K562 (cell line): ENCODE measurements around the gene SEMA4G. TPM values are rescaled to one million over a fixed set of nuclear protein-coding genes. Genes with fewer than 3 reads are reported as not detected.

Experiments
- ATAC-seq: fragments of 200-7000 bp; cut with Tn5 transposase; 3 replicates; pipeline ENCODE4 v1.9.1; 2020; ENCODE audit warnings: moderate library complexity
- BruUV-seq: library from RNA; stranded (reverse); fragments of 400-500 nt; replicated peaks from 2 replicates; lab custom pipeline; 2021; lab: Mats Ljungman, UMichigan
- CTCF ChIA-PET: fragments of 300-600 bp; formaldehyde crosslinking; extraction: SDS; loops from one replicate; lab custom pipeline; 2021; ENCODE audit warnings: low intra/inter-chr PET ratio; lab: Yijun Ruan, JAX
- POLR2A ChIA-PET: fragments of 300-600, 350-650 bp; sonication (Branson Sonifier 250); formaldehyde crosslinking; extraction: SDS; loops from one replicate; lab custom pipeline; 2021; ENCODE audit warnings: antibody characterized with exemption, inconsistent platforms; lab: Yijun Ruan, JAX
- DNase-seq, 4 experiments: peaks; one replicate each; pipeline versions ENCODE4 v3.0.0 to v3.0.0-alpha.2; 2011 to 2018; ENCODE audit warnings: low spot score in 3 of 4, mixed read lengths in 3 of 4; ENCODE audit errors: extremely low read depth in 1 of 4
- FAIRE-seq: peaks from 2 replicates; lab custom pipeline; 2011; peaks lifted over from hg19 to GRCh38; lab: Jason Lieb, UNC
- H2AFZ ChIP-seq: 2 replicates; pipeline ENCODE4 v1.6.0; 2011; ENCODE audit warnings: low read depth, low read length, control low read depth, inconsistent platforms
- H3K27ac ChIP-seq: fragments of 200-600 bp; 3 replicates; pipeline ENCODE4 v1.8.0; 2011; ENCODE audit warnings: low read depth, mild to moderate bottlenecking, control low read depth, inconsistent platforms, low read length, moderate library complexity, mixed read lengths; ENCODE audit errors: extremely low read depth
- H3K27me3 ChIP-seq, 2 experiments: fragments of 300-600 bp in 1 of 2; 2 replicates in 1 of 2; 3 replicates in 1 of 2; pipeline versions ENCODE4 v1.6.0 to v1.8.0; 2011; ENCODE audit warnings: inconsistent platforms in 2 of 2, low read length in 2 of 2, mild to moderate bottlenecking in 1 of 2, mixed read lengths in 1 of 2, moderate library complexity in 1 of 2; ENCODE audit not compliant: control insufficient read depth in 2 of 2, insufficient read depth in 2 of 2
- H3K36me3 ChIP-seq: fragments of 300-600 bp; 3 replicates; pipeline ENCODE4 v1.8.0; 2011; ENCODE audit warnings: mild to moderate bottlenecking, low read length, inconsistent platforms; ENCODE audit not compliant: control insufficient read depth, insufficient read depth
- H3K4me1 ChIP-seq, 2 experiments: fragments of 200-600 bp in 1 of 2; replicated peaks in 1 of 2; 2 replicates in 1 of 2; 3 replicates in 1 of 2; pipeline versions ENCODE4 v1.5.1 to v1.8.0; 2011; ENCODE audit warnings: inconsistent platforms in 2 of 2, low read length in 2 of 2, mild to moderate bottlenecking in 1 of 2, mixed read lengths in 1 of 2, moderate library complexity in 1 of 2; ENCODE audit not compliant: control insufficient read depth in 2 of 2, insufficient read depth in 2 of 2
- H3K4me2 ChIP-seq: 2 replicates; pipeline ENCODE4 v1.6.1; 2011; ENCODE audit warnings: low read length, control low read depth, inconsistent platforms, mixed read lengths; ENCODE audit not compliant: insufficient read depth
- H3K4me3 ChIP-seq: fragments of 200-600 bp; sonication (generic), shearing (Covaris generic); 2 replicates; pipeline ENCODE4 v1.5.1; 2016; ENCODE audit warnings: control low read depth, inconsistent platforms
- H3K79me2 ChIP-seq: fragments of 200-600 bp; 3 replicates; pipeline ENCODE4 v1.8.0; 2011; ENCODE audit warnings: low read length, inconsistent platforms; ENCODE audit not compliant: control insufficient read depth, insufficient read depth
- H3K9ac ChIP-seq, 2 experiments: 2 replicates each; pipeline versions ENCODE4 v1.6.0 to v1.6.1; 2011; ENCODE audit warnings: low read depth in 2 of 2, low read length in 2 of 2, control low read depth in 1 of 2, inconsistent platforms in 1 of 2, mild to moderate bottlenecking in 1 of 2, mixed read lengths in 1 of 2; ENCODE audit not compliant: insufficient read depth in 1 of 2
- H3K9me1 ChIP-seq: one replicate; pipeline ENCODE4 v1.6.0; 2011; ENCODE audit warnings: inconsistent platforms, mild to moderate bottlenecking, low read length, moderate library complexity; ENCODE audit not compliant: control insufficient read depth, insufficient read depth
- H3K9me3 ChIP-seq: replicated peaks from 2 replicates; pipeline ENCODE4 v1.5.1; 2011; ENCODE audit warnings: low read depth, low read length, inconsistent platforms; ENCODE audit not compliant: control insufficient read depth, insufficient read depth
- H4K20me1 ChIP-seq: replicated peaks from 2 replicates; pipeline ENCODE4 v1.6.1; 2011; ENCODE audit warnings: low read length, inconsistent platforms, mixed read lengths; ENCODE audit not compliant: control insufficient read depth, insufficient read depth
- ADNP ChIP-seq: fragments of 200-800 bp; sonication (Bioruptor generic); IDR thresholded peaks from 2 replicates; pipeline ENCODE4 v1.6.1; 2016; ENCODE audit warnings: missing genetic modification characterization, missing compliant biosample characterization
- NFIC ChIP-seq: fragments of 450-650 bp; IDR thresholded peaks from 2 replicates; pipeline ENCODE4 v1.6.1; 2017; ENCODE audit warnings: mild to moderate bottlenecking, inconsistent platforms
- RFX1 ChIP-seq: fragments of 450-650 bp; IDR thresholded peaks from 2 replicates; pipeline ENCODE4 v1.6.1; 2016; ENCODE audit warnings: mild to moderate bottlenecking, moderate library complexity
- ZFP36 ChIP-seq: fragments of 150-350 bp; IDR thresholded peaks from 2 replicates; pipeline ENCODE4 v1.6.1; 2018; ENCODE audit warnings: low read length, low read depth; ENCODE audit not compliant: partially characterized antibody
- WGBS: fragments of 100-300 bp; shearing (Covaris generic); methylation state at CpG from one replicate; pipeline ENCODE4 v1.1.6; 2016; ENCODE audit warnings: low coverage, mixed read lengths; ENCODE audit not compliant: insufficient coverage; ENCODE audit errors: missing lambda C conversion rate; 5-methylcytosine and 5-hydroxymethylcytosine counted together
- in situ Hi-C: fragments of 300-500 bp; cut with MboI; formaldehyde crosslinking; loops from 4 replicates; pipeline ENCODE4 v1.15.0; 2018; ENCODE audit warnings: inconsistent platforms, mixed read lengths
- intact Hi-C: fragments of 100-400 bp; cut with micrococcal nuclease; formaldehyde crosslinking; loops from 2 replicates; pipeline ENCODE4 v1.14.2; 2022
- polyA plus RNA-seq, 8 experiments: library from polyadenylated mRNA; depleted of rRNA in 4 of 8; stranded (reverse) in 5 of 8; unstranded in 3 of 8; fragments of >200 nt; fragmentation: Nextera tagmentation in 2 of 8; fragmentation: Illumina TruSeq in 1 of 8; extraction: Ambion mirVana in 2 of 8; extraction: Trizol in 1 of 8; gene quantifications; 2 replicates each; pipeline versions ENCODE4 v1.2.1 to v1.2.3, GENCODE V29; 2011 to 2014; ENCODE audit warnings: inconsistent platforms in 1 of 8, missing spikeins in 1 of 8
- total RNA-seq, 7 experiments: library from RNA; depleted of rRNA in 6 of 7; stranded (reverse); fragments of >200 nt in 6 of 7; fragmentation: Illumina TruSeq in 2 of 7; extraction: Trizol in 2 of 7; gene quantifications; 2 replicates each; pipeline versions ENCODE4 v1.2.1 to v1.2.3, GENCODE V29; 2011 to 2021; ENCODE audit warnings: low replicate concordance in 1 of 7

The SEMA4G gene
- total and polyA plus RNA-seq, 9 of the 15 experiments (the other 6 are each of a cell fraction or from before 2014, with no cell fraction given): 0.40 to 7.8 (median 1.8) TPM

GRCh38 chr10:101014966-101015581 lies 45.8 kb downstream of the SEMA4G start:
- no TSS peak for BruUV-seq
- Histone ChIP-seq H3K36me3 (no peaks in the 10 kb centered on the region), H3K9me1 (no peaks in the 10 kb centered on the region), H3K4me3 (no peak overlapping the region), H3K9ac (no peak overlapping the region), H3K9me3 (no peaks in the 10 kb centered on the region), H3K4me1 (peaks cover 14 to 37% of the 10 kb centered on the region in 2 experiments; a peak in 4 of 5 replicates), H3K4me2 (no peak overlapping the region), H2AFZ (no peak overlapping the region), H4K20me1 (no peaks in the 10 kb centered on the region), H3K27me3 (no peaks in the 10 kb centered on the region), H3K79me2 (no peaks in the 10 kb centered on the region), H3K27ac (no peak overlapping the region)
- TF ChIP-seq ZFP36: peak; percentile 74
- peak; percentile 78 for TF ChIP-seq NFIC
- no peak for TF ChIP-seq ADNP
- peak; percentile 29; the same call in 1 of the 2 replicates for TF ChIP-seq RFX1
- intact Hi-C loops: loop anchor here (1.0 to 10.0 kb wide), 3 partner anchors 21 to 136 kb away; partner anchors contain the start of gene KAZALD1
- ATAC-seq: no peak
- no peak for FAIRE-seq
- WGBS: 10% methylated on average over 5 of the region's 7 CpGs
- CTCF ChIA-PET: interaction anchor here (0.6 to 5.8 kb wide), 2 partner anchors 19 to 35 kb away, joined by 3 to 150 read pairs; partner anchors contain the start of gene LZTS2
- in situ Hi-C loops: loop anchor here (10.0 kb wide), 1 partner anchor 460 kb away; no protein-coding TSS in a partner anchor
- POLR2A ChIA-PET: interaction anchor here (1.0 kb wide), 1 partner anchor 52 kb away, joined by 4 read pairs; no protein-coding TSS in a partner anchor
- DNase-seq: peak in 1 of 4 experiments; percentile 21
